ENCODE data around the gene DEFB129.

- TF ChIP-seq CTCF (IDR thresholded peaks at IDR 0.05), result peak; percentile 60
- TF ChIP-seq ZFX (IDR thresholded peaks at IDR 0.05; ENCODE audit: borderline replicate concordance), result no peak
Measured at GRCh38 chr20:219290-220115, 7.6 kb upstream of the DEFB129 start.
